Measurements from ENCODE around the gene KIF25.

GRCh38 chr6:168024951-168025510 is 27.6 kb downstream of the KIF25 start:
- TF ChIP-seq, protein P1, sequence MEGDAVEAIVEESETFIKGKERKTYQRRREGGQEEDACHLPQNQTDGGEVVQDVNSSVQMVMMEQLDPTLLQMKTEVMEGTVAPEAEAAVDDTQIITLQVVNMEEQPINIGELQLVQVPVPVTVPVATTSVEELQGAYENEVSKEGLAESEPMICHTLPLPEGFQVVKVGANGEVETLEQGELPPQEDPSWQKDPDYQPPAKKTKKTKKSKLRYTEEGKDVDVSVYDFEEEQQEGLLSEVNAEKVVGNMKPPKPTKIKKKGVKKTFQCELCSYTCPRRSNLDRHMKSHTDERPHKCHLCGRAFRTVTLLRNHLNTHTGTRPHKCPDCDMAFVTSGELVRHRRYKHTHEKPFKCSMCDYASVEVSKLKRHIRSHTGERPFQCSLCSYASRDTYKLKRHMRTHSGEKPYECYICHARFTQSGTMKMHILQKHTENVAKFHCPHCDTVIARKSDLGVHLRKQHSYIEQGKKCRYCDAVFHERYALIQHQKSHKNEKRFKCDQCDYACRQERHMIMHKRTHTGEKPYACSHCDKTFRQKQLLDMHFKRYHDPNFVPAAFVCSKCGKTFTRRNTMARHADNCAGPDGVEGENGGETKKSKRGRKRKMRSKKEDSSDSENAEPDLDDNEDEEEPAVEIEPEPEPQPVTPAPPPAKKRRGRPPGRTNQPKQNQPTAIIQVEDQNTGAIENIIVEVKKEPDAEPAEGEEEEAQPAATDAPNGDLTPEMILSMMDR (IDR thresholded peaks at IDR 0.05): no peak
- no peak for TF ChIP-seq POLR2A (IDR thresholded peaks at IDR 0.05)

Measured in heart left ventricle (tissue), 13 donors.